NCI-H345 treated with DMSO at 0.1 percent for 48 hours (cell line): ENCODE results near the gene DEFB132.
A peak's percentile ranks its signal among the peaks of the same experiment; 100 is the strongest.

ENCODE experiments used
- DNase-seq: peaks from one replicate; lab custom pipeline; 2025; ENCODE audit not compliant: unreplicated experiment; lab: John Stamatoyannopoulos, UW

DEFB132 gene

GRCh38 chr20:297098-297924 lies 39.8 kb downstream of the DEFB132 start, which contains the start of gene ZCCHC3:
Gene ZCCHC3, plus strand, starts transcription at chr20:297570. Its CDS starts 17 bp downstream, at chr20:297587.
- DNase-seq = peak; percentile 83

GRCh38 chr20:297925-298775 lies 40.6 kb downstream of the DEFB132 start:
- peak; percentile 68 for DNase-seq

- DNase-seq = no peak
Observed at GRCh38 chr20:298776-299391, 41.4 kb downstream of the DEFB132 start.

GRCh38 chr20:300345-300990 lies 42.9 kb downstream of the DEFB132 start:
- DNase-seq = no peak

GRCh38 chr20:301886-302848 lies 44.6 kb downstream of the DEFB132 start:
- no peak for DNase-seq

- DNase-seq = no peak
Observed at GRCh38 chr20:305745-306144, 48.2 kb downstream of the DEFB132 start.

- DNase-seq = no peak
Observed at GRCh38 chr20:308427-309038, 51.0 kb downstream of the DEFB132 start.

GRCh38 chr20:309306-309840 lies 51.8 kb downstream of the DEFB132 start:
- no peak for DNase-seq

- DNase-seq = peak; percentile 37
Observed at GRCh38 chr20:309841-310644, 52.5 kb downstream of the DEFB132 start.

GRCh38 chr20:310645-311044 lies 53.1 kb downstream of the DEFB132 start:
- no peak for DNase-seq
